HG02943 (cell line): Measurements from ENCODE around the gene CRACR2B.

ENCODE experiments used
- ATAC-seq: cut with Tn5 transposase; IDR thresholded peaks from one replicate; pipeline ENCODE4 v1.9.1; 2021; ENCODE audit warnings: mild to moderate bottlenecking, low read depth, moderate library complexity; ENCODE audit not compliant: unreplicated experiment

Gene CRACR2B

DNA sequence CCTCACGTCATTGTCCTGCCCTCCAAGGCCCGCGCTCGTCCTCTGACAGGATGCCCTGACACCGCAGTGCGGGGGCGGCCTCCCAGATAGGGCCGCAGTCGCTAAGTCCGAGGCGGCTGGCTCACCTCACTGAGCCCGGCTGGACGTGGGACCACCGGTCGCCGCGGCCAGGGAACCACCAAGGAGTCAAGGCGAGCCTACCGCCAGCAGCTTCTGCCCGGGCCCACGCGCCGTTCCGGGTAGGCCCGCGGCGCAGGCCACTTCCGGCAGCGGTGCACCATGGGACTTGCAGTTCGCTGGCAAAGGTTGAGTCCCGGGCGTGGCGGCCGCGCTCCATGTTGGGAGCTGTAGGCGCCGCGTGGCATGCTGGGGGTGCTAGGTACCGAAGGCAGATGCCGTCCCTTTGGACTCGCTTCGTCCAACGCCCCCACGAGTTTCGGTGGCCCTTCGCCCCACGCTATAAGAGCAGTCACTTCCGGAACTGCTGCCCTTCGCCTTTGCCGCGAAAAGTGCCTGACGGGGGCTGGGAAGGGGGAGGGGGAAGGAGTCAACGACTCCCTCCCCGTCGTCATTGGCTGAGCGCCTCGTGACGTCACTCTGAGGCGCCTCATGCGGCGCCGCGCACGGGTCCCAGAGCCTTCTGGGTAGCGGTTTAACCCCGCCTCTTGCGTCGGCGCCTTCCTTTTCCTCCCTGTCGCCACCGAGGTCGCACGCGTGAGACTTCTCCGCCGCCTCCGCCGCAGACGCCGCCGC lies 18.3 kb upstream of the CRACR2B start, which contains the start of gene RPLP2:
TSS of gene RPLP2 (plus strand) at position 681 of the 753 bp plus-strand sequence. CDS start 268 bp downstream, outside the sequence.
- peak; percentile 71 for ATAC-seq

DNA sequence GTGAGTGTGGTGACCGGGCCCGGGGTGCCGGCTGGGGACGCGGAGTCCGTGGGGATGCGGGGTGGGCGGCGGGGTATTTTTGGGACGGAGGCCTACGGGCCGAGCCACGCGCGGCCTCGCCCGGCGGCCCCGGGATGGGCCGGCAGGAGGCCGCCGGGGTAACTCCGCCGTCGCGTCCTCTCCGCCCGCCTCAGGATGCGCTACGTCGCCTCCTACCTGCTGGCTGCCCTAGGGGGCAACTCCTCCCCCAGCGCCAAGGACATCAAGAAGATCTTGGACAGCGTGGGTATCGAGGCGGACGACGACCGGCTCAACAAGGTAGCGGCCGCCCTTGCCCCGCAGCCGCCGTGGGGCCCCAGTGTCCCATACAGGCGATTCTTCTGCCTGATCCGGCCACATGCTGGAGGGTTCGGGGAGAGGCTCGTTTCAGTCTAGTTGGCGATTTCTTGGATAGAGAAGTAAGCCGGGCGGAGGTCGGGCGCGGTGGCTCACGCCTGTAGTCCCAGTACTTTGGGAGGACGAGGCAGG lies 17.6 kb upstream of the CRACR2B start:
- no peak for ATAC-seq

DNA sequence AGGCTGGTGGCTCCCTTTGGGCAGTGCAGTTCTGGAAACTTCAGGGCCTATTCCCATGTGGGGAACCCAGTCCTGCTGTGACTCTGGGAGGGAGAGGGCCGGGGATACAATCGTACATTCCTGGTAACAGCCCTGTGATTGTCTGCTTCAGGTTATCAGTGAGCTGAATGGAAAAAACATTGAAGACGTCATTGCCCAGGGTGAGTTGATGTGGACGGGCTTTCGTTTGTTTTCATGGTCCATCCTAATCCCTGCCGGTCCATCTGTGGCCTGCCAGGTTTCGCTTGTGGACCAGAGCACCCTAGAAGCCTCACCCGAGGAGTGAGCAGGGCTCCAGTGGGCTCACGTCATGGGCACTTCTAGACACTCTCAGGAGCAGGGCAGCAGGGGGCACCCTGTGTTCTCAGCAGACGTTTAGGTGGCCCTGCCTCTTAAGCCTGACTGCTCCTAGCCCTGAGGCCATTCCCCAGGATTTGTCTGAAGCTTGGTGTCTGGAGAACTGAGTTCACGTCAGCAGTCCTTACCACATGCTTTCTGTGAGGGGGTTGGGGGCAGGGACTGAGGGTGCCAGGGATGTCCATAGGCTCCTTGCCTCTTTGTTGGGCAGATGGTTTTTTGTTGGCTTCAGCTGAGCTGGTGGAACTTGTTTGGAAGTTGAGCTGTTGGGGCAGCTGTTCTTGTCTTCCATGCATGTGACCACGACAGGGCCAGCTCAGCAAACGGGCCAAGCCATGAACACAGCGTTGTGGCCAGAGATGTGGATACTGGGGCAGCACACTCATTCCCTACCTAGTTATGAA lies 16.1 kb upstream of the CRACR2B start:
- ATAC-seq = no peak

DNA sequence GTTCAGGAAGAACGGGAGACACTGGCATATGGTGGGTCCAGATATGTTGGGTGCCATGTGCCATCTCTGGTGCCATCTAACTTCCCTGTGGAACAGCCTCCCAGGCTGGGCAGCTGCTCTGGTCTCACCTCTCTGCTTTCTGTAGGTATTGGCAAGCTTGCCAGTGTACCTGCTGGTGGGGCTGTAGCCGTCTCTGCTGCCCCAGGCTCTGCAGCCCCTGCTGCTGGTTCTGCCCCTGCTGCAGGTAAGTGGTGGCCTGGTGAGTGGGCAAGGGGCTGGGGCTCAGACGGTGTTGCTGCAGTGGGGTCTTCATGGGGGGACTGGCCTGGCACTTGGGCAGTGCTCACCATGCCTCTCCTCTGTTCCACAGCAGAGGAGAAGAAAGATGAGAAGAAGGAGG lies 15.3 kb upstream of the CRACR2B start:
- no peak for ATAC-seq

DNA sequence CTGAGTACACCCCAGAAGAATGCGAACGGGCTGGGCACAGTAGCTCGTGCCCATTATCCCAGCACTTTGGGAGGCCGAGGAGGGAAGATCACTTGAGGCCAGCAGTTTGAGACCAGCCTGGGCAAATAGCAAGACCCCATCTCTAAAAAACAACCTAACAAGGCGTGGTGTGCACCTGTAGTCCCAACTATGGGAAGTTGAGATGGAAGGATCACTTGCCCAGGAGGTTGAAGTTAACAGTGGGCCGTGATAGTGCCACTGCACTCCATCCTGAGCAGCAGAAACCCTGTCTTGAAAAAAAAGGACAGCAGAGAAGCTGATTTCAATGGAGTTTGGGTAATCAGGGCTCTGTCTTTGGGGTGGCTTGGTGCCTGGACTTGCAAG lies 14.7 kb upstream of the CRACR2B start:
- no peak for ATAC-seq

DNA sequence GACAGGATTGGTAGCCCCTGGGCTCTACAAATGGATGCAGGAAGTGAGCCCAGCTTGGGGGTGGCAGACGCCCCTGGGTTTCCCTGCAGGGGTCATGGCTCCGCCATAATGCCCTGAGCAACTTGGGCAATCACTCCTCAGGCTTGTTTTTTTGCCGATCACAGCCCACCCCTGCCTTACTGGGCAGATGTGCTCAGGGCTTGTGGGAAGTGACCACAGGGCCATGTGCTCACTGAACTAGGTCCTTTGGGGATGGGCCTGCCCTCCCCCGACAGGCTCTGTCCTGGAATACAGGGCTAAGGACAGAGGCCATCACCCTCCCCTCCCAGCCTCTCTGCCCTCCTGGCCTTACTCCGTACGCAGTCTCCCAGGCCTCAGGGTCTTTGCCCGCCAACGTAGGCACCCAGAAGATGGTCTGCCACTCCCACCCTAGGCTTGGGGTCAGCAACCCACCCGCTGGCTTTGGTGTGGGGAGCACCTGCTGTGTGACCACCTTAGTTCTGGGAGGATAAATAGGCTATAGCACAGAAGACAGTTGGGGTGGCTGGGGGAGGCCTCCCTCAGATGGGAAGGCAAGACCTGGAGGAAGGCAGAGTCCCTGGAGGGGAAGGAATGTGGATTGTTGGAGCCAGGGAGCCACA lies 14.1 kb upstream of the CRACR2B start:
- ATAC-seq = no peak

DNA sequence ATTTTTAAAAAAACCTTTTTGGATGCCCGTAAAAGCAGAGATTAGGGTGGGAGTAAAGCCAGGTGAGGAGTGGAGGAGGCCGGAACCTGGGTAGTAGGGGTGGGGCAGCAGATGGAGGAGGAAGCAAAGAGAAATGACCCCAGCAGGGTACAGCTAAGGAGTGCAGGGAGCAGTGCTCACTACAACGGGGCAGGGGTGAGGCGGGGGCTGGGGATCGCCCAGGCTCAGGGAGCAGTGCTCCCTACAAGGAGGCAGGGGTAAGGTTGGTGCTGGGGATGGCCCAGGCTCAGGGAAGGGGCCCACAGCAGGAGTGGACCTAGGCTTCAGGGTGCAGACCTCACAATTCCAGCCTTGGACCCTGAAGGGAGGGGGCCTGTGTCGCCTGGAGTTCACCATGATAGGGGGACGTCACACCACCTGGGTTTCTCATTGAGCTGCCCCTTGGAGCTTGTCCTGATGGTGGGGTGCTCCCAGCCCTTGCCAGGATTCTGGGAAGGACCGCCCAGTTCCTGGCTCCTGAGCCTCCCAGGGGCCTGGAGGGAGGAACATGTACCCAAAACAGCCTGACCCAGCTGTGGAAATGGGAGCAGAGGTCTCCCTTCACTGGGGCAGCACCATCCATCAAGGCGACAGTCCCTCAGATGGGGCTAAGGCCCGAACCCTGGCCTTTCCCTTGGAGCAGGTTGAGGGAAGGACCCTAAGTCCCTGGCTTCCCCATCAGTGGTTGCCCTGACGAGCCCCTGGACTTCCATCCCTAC lies 11.9 kb upstream of the CRACR2B start:
- no peak for ATAC-seq

DNA sequence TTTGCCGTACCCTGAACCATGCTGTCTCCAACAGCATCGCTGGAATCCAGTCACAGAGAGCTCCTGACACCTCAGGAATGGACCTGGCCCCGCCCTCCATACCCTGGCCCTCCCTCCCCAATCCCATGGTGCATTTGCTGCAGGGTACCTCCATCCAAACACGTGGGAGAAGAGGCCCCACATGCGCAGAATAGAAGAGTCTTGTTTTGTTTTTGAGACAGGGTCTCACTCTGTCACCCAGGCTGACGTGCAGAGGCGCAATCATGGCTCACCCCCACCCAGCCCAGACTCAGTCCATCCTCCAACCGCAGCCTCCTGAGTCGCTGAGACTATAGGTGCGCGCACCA lies 11.3 kb upstream of the CRACR2B start:
- no peak for ATAC-seq

DNA sequence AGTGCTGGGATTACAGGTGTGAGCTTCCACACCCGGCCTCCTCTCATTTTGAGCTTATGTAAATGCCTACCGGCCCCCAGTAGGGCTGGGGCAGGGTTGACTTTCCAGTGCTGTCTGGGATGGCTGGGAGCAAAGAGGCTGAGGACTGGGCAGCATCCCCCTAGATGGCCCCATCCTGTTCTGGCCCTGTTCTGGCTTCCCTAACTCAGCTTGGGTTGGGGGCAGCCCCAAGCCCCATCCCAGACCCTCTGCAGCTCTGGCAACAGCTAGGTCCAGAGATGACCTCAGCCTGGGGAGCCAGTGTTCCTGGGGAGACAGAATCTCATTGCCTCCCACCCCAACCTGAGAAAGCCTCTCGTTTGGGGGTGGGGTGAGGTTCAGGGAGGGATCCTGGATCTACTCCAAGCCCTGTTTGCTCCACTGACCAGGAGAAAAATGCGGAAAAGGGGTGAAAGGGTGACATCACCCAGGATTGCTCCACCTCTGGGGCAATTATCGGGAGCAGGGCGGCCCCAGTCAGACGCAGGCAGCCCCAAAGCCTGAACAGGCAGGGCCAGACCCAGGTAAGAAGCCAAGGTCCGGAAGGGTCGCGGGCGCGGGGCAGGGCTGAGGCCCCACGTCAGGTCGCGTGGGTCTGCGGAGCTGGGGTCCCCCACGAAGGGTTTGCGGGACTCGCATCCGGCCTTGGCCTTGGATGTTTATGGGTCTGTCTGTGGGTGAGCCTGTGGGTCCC lies 9.2 kb upstream of the CRACR2B start, which contains the start of gene PNPLA2:
TSS of gene PNPLA2 (plus strand) at position 519 of the 733 bp plus-strand sequence. CDS start 805 bp downstream, outside the sequence.
- ATAC-seq = no peak

DNA sequence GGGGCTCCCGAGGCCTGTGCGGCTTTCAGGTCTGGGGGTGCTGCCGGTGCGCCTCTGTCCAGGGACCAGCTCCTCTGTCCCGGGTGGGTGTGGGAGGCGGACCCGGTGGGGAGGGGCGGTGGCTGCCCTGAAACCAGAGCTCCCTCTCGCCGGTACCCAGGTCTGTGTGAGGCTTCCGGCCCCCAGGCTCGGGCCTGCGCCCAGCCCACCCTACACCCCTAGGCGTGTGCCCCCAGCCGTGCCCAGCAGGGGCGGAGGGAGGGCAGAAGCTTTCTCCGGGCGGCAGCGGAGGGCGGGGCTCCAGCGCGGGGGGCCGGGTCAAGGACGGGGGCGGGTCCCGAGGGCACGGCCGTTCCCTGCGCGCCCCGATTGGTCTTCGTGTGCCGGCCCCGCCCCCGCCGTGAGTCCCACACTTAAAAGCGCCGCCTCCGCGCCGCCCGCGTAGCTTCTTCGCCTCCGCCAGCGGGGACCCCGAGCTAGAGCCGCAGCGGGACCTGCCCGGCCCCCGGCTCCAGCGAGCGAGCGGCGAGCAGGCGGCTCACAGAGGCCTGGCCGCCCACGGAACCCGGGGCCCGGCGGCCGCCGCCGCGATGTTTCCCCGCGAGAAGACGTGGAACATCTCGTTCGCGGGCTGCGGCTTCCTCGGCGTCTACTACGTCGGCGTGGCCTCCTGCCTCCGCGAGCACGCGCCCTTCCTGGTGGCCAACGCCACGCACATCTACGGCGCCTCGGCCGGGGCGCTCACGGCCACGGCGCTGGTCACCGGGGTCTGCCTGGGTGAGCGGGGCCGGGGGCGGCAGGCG lies 8.4 kb upstream of the CRACR2B start:
- peak; percentile 56 for ATAC-seq

DNA sequence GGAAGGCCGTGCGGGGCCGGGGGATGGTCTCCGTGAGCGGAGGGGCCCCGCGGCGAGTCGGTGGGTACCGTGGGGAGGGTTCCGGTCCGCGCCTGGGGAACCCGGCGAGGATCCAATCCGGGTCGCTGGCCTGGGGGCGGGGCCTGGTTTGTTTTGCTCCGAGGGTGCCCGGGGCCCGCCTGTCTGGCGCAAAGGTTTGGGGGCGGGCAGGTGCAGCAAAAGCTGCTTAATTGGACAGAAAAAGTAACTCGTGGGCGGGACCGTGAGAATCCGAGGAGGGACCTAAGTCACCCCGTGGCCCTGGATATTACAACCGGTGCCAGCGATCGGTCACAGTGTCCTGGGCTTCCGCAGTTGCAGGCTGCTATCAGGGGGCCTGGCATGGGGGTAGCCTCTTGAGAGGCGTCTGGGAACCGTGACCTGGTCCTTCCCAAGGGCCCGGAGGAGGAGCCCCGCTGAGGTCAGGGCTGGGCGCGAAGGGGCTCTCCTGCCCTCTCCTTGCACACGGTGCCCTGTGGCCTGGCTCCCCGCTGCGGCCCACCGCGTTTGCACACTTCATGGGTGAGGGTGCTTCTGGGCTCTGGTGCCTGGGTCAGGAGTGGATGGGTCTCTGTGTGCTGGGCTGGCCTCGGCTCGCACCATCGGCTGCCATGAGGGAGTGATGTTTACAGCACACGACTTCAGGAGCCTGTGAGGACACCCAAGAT lies 7.6 kb upstream of the CRACR2B start:
- peak; percentile 53 for ATAC-seq

DNA sequence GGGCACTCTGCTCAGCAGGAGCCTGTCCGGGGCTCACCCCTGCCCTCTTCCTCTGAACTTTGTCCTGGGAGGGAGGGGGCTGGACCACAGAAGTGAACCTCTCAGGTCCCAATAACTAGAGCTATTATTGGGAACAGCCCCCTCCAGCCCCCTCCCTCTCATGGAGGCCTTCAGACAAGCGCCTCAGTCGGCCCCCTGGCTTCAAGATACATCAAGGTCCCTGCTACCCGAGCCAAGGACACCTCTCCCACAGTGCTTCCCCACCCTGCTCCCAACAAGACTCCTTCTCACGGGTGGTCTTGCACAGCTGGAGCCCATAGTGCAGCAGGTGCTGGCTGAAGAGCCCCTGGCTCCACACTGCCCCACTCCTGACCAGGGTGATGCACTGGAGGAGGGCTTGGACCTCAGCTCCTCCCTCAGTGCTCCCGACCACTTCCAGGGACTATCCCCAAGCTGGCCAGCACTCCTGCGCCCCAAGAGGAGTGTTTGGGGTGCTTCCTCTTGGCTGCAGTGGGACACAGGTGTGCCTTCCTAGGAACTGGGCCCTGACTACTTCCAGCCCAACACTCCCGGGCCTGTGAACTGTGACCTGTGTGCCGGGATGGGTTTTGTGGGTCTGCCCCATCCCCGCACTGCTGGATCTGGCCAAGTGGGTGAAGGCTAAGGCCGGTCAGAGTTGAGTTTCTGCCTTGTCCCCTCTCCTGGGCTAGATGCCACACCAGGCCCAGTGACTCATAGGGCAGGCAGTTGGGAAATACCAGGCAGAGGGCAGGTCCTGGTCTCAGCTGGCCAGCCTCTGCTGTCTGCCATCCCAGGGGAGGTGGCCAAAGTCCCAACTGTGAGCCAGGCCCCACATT lies 6.8 kb upstream of the CRACR2B start:
- ATAC-seq = no peak

DNA sequence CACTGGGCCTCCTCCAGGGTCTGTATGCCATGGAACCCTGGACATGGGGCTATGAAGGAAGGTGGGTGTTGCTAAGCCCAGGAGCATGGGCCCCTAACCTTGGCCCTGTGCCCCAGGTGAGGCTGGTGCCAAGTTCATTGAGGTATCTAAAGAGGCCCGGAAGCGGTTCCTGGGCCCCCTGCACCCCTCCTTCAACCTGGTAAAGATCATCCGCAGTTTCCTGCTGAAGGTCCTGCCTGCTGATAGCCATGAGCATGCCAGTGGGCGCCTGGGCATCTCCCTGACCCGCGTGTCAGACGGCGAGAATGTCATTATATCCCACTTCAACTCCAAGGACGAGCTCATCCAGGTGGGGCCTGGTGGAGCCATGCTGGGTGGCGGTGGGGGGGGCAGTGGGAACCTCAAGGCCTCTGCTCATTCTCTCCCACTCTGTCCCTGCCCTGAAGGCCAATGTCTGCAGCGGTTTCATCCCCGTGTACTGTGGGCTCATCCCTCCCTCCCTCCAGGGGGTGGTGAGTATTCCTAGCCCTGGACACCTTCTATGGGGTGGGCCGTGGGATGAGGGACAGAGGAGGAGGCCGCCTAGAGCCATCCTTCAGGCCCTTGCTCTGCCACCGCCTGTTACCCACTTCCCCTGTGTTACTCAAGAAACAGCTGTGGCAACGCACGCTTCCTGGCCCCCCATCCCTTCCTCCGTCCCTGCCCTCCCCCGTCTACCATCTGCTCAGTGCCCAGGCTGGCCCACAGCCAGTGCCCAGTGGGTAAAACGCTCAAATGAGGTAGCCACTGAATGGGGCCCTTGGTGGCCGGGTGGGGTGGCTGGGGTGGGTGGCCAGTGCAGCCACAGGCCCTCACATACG lies 6.0 kb upstream of the CRACR2B start:
- ATAC-seq = no peak

DNA sequence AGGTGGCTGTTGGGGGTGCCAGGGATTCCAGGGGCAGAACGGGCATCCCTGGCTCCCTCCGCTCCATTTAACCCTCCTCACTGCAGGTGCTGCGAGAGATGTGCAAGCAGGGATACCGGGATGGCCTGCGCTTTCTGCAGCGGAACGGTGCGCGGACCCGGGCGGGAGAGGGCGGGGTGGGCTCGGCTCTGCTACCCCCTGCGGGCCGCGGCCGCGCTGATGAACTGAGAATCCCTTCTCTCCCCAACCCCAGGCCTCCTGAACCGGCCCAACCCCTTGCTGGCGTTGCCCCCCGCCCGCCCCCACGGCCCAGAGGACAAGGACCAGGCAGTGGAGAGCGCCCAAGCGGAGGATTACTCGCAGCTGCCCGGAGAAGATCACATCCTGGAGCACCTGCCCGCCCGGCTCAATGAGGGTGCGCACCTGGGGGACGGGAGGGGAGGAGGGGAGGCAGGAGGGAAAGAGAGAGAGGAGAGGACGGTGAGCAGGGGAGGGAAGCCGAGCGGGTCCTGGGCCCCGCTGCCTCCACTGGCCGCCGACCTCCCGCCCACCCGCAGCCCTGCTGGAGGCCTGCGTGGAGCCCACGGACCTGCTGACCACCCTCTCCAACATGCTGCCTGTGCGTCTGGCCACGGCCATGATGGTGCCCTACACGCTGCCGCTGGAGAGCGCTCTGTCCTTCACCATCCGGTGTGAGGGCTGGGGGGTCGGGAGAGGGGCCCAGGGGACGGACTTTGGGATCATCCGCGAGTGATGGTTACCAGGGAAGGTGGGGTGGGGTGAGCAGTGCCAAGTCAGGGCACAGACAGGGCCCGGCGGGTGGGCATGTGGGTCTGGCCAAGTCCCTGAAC lies 4.1 kb upstream of the CRACR2B start:
- ATAC-seq = no peak

DNA sequence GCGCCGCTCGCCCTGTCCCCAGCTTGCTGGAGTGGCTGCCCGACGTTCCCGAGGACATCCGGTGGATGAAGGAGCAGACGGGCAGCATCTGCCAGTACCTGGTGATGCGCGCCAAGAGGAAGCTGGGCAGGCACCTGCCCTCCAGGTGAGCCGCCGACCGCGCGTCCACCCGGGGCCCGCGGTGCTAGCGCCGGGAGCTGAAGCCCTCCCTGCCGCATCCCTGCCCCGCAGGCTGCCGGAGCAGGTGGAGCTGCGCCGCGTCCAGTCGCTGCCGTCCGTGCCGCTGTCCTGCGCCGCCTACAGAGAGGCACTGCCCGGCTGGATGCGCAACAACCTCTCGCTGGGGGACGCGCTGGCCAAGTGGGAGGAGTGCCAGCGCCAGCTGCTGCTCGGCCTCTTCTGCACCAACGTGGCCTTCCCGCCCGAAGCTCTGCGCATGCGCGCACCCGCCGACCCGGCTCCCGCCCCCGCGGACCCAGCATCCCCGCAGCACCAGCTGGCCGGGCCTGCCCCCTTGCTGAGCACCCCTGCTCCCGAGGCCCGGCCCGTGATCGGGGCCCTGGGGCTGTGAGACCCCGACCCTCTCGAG lies 3.3 kb upstream of the CRACR2B start:
- no peak for ATAC-seq
